Natural killer cell (primary cell): ENCODE data around the gene FOXQ1. TPM values are rescaled to one million over a fixed set of nuclear protein-coding genes. Genes with fewer than 3 reads are reported as not detected.

ENCODE experiments used
- ATAC-seq, 3 donors: fragments of 150-1000 bp in 2 of 3; fragments of 200-7000 bp in 1 of 3; cut with Tn5 transposase; 1 replicate in 1 of 3; 2 replicates in 2 of 3; pipeline ENCODE4 v1.10.0; 2021; ENCODE audit warnings: mild to moderate bottlenecking in 2 of 3, moderate library complexity in 2 of 3
- DNase-seq, 2 donors: peaks; one replicate each; pipeline versions ENCODE4 v3.0.0 to v3.0.0-alpha.2; 2013 to 2021; ENCODE audit warnings: mixed read lengths in 1 of 2
- H3K27ac ChIP-seq: one replicate; pipeline ENCODE4 v1.5.1; 2013; ENCODE audit warnings: mild to moderate bottlenecking, low read length
- H3K27me3 ChIP-seq: one replicate; pipeline ENCODE4 v1.6.1; 2013; ENCODE audit warnings: low read length; ENCODE audit not compliant: control insufficient read depth, insufficient read depth
- H3K36me3 ChIP-seq: one replicate; pipeline ENCODE4 v1.6.1; 2013; ENCODE audit warnings: low read length; ENCODE audit not compliant: control insufficient read depth, insufficient read depth
- H3K4me1 ChIP-seq: one replicate; pipeline ENCODE4 v1.6.1; 2013; ENCODE audit warnings: low read length; ENCODE audit not compliant: control insufficient read depth, insufficient read depth
- H3K4me3 ChIP-seq: one replicate; pipeline ENCODE4 v1.5.1; 2013; ENCODE audit warnings: low read length
- H3K9me3 ChIP-seq: one replicate; pipeline ENCODE4 v1.6.1; 2013; ENCODE audit warnings: low read length; ENCODE audit not compliant: control insufficient read depth, insufficient read depth
- H3K27ac Mint-ChIP-seq, 2 donors: one replicate each; pipeline ENCODE4 v1.8.0; 2022; ENCODE audit warnings: mild to moderate bottlenecking in 2 of 2, mixed read lengths in 2 of 2, moderate library complexity in 1 of 2
- H3K27me3 Mint-ChIP-seq, 2 donors: one replicate each; pipeline ENCODE4 v1.8.0; 2022; ENCODE audit warnings: low read depth in 2 of 2, mixed read lengths in 2 of 2
- H3K36me3 Mint-ChIP-seq: one replicate; pipeline ENCODE4 v1.8.0; 2022; ENCODE audit warnings: mixed read lengths
- H3K4me1 Mint-ChIP-seq, 2 donors: one replicate each; pipeline ENCODE4 v1.8.0; 2022; ENCODE audit warnings: mixed read lengths in 2 of 2
- H3K4me3 Mint-ChIP-seq: one replicate; pipeline ENCODE4 v1.8.0; 2022; ENCODE audit warnings: mild to moderate bottlenecking, moderate library complexity, mixed read lengths
- H3K9me3 Mint-ChIP-seq, 2 donors: one replicate each; pipeline ENCODE4 v1.8.0; 2022; ENCODE audit warnings: mixed read lengths in 2 of 2
- CTCF ChIP-seq: fragments of 200-600 bp; IDR thresholded peaks from one replicate; pipeline ENCODE4 v1.8.0; 2022; ENCODE audit warnings: antibody characterized with exemption
- WGBS: methylation state at CpG from one replicate; pipeline ENCODE4 v1.1.7; 2013; ENCODE audit warnings: missing lambda C conversion rate; ENCODE audit not compliant: insufficient coverage; 5-methylcytosine and 5-hydroxymethylcytosine counted together
- intact Hi-C: fragments of 100-400 bp; cut with micrococcal nuclease; formaldehyde crosslinking; loops from one replicate; pipeline ENCODE4 v1.14.2; 2022
- total RNA-seq, 4 donors: library from RNA; stranded (reverse); fragments of 120-200 nt in 1 of 4; gene quantifications; one replicate each; pipeline versions ENCODE4 v1.2.3 to v1.2.4, GENCODE V29; 2013 to 2022

FOXQ1 gene
- total RNA-seq, 3 donors from 2014 or later (not counting 1 experiment from before 2014, with no cell fraction given): not detected

- no peaks in the 10 kb centered on the region for H3K9me3 Mint-ChIP-seq
- Histone ChIP-seq H3K4me3 (no peak overlapping the region), H3K27me3 (peaks cover 32% of the 10 kb centered on the region), H3K27ac (no peak overlapping the region), H3K9me3 (no peaks in the 10 kb centered on the region), H3K36me3 (no peaks in the 10 kb centered on the region), H3K4me1 (peaks cover 8% of the 10 kb centered on the region)
- H3K27me3 Mint-ChIP-seq: peaks cover 62 to 63% of the 10 kb centered on the region in 2 donors
- 5% methylated on average over 64 of the region's 64 CpGs for WGBS
- H3K27ac Mint-ChIP-seq: no peak overlapping the region
- TF ChIP-seq CTCF: no peak
- DNase-seq (no peak), ATAC-seq (no peak)
- no peaks in the 10 kb centered on the region for H3K36me3 Mint-ChIP-seq
- intact Hi-C loops: no loop called here
- peaks cover 12 to 21% of the 10 kb centered on the region in 2 donors for H3K4me1 Mint-ChIP-seq
- no peak overlapping the region for H3K4me3 Mint-ChIP-seq
Observed at GRCh38 chr6:1313384-1313766, 1.5 kb downstream of the FOXQ1 start.

- H3K4me1 ChIP-seq: peaks cover 8% of the 10 kb centered on the region
- peaks cover 32% of the 10 kb centered on the region for H3K27me3 ChIP-seq
- H3K36me3 Mint-ChIP-seq: no peaks in the 10 kb centered on the region
- 11% methylated on average over 45 of the region's 45 CpGs for WGBS
- peak overlapping the region; percentile 9 for H3K4me3 Mint-ChIP-seq
- H3K27me3 Mint-ChIP-seq: peaks cover 56 to 58% of the 10 kb centered on the region in 2 donors
- peak in 1 of 3 donors; percentile 39 for ATAC-seq
- DNase-seq: no peak
- no peak for TF ChIP-seq CTCF
- no peaks in the 10 kb centered on the region for H3K9me3 Mint-ChIP-seq
- H3K36me3 ChIP-seq: no peaks in the 10 kb centered on the region
- intact Hi-C loops: no loop called here
- H3K4me1 Mint-ChIP-seq: peaks cover 12 to 21% of the 10 kb centered on the region in 2 donors
- no peak overlapping the region for H3K4me3 ChIP-seq
- no peak overlapping the region for H3K27ac Mint-ChIP-seq
- no peaks in the 10 kb centered on the region for H3K9me3 ChIP-seq
- no peak overlapping the region for H3K27ac ChIP-seq
Observed at GRCh38 chr6:1313767-1314503, 2.0 kb downstream of the FOXQ1 start.

GRCh38 chr6:1314617-1315016 is 2.7 kb downstream of the FOXQ1 start:
- Mint-ChIP-seq H3K4me3 (no peak overlapping the region), H3K27me3 (peaks cover 52% of the 10 kb centered on the region in 2 donors), H3K27ac (no peak overlapping the region), H3K9me3 (no peaks in the 10 kb centered on the region), H3K4me1 (peaks cover 12 to 21% of the 10 kb centered on the region in 2 donors), H3K36me3 (no peaks in the 10 kb centered on the region)
- no peak overlapping the region for H3K27ac ChIP-seq
- no peaks in the 10 kb centered on the region for H3K9me3 ChIP-seq
- WGBS: 27% methylated on average over 2 of the region's 2 CpGs
- H3K27me3 ChIP-seq: peaks cover 30% of the 10 kb centered on the region
- H3K4me1 ChIP-seq: peaks cover 8% of the 10 kb centered on the region
- DNase-seq: no peak
- H3K4me3 ChIP-seq: no peak overlapping the region
- intact Hi-C loops: no loop called here
- no peak for TF ChIP-seq CTCF
- ATAC-seq: no peak
- no peaks in the 10 kb centered on the region for H3K36me3 ChIP-seq

GRCh38 chr6:1315201-1315559 is 3.3 kb downstream of the FOXQ1 start:
- H3K4me1 ChIP-seq: peaks cover 8% of the 10 kb centered on the region
- Mint-ChIP-seq H3K4me3 (peak overlapping the region; percentile 70), H3K27ac (no peak overlapping the region), H3K4me1 (peaks cover 12 to 21% of the 10 kb centered on the region in 2 donors), H3K36me3 (no peaks in the 10 kb centered on the region), H3K9me3 (no peaks in the 10 kb centered on the region), H3K27me3 (peaks cover 46% of the 10 kb centered on the region in 2 donors)
- H3K9me3 ChIP-seq: no peaks in the 10 kb centered on the region
- H3K27me3 ChIP-seq: peaks cover 28% of the 10 kb centered on the region
- DNase-seq (no peak), ATAC-seq (no peak)
- no peak overlapping the region for H3K27ac ChIP-seq
- H3K36me3 ChIP-seq: no peaks in the 10 kb centered on the region
- no peak overlapping the region for H3K4me3 ChIP-seq
- TF ChIP-seq CTCF: no peak
- intact Hi-C loops: no loop called here
- WGBS: 56% methylated on average over 1 of the region's 1 CpG
